Suprapubic skin (tissue), 4 donors: ENCODE results near the gene ADAMTS16.

Experiments used
- POLR2A ChIP-seq, 2 donors: fragments of 450-650 bp; IDR thresholded peaks; one replicate each; pipeline ENCODE4 v1.6.1; 2017; ENCODE audit warnings: antibody characterized with exemption in 2 of 2, mild to moderate bottlenecking in 2 of 2, moderate library complexity in 2 of 2
- POLR2AphosphoS5 ChIP-seq, 3 donors: sonication (generic); formaldehyde crosslinking; IDR thresholded peaks; one replicate each; pipeline ENCODE4 v1.6.1; 2017; ENCODE audit warnings: antibody characterized with exemption in 3 of 3
- TF ChIP-seq, protein P1 (sequence below), 2 donors: fragments of 200-600 bp in 1 of 2; fragments of 450-650 bp in 1 of 2; sonication (generic) in 1 of 2; IDR thresholded peaks; one replicate each; pipeline ENCODE4 v1.5.1; 2016 to 2019; ENCODE audit warnings: antibody characterized with exemption in 2 of 2, mild to moderate bottlenecking in 1 of 2, moderate library complexity in 1 of 2

DNA sequence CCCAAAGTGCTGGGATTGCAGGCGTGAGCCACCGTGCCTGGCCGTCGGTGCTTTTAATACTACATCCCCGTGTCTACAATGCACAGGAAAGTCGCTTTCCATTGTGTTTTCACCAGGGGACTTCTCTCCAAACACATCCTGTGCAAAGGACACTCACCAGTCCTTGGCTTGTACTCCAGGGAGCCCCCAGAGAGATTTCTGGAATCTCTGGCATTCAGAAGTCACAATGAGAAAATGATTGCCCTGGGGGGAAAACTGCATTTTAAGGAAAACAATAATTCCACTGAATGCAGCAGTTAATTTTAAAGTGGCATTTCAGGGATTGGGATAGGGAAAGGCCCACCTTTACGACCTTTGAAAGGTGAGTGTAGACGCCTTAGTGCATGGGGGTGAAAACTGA, 112.0 kb downstream of the ADAMTS16 start:
- TF ChIP-seq, protein P1, sequence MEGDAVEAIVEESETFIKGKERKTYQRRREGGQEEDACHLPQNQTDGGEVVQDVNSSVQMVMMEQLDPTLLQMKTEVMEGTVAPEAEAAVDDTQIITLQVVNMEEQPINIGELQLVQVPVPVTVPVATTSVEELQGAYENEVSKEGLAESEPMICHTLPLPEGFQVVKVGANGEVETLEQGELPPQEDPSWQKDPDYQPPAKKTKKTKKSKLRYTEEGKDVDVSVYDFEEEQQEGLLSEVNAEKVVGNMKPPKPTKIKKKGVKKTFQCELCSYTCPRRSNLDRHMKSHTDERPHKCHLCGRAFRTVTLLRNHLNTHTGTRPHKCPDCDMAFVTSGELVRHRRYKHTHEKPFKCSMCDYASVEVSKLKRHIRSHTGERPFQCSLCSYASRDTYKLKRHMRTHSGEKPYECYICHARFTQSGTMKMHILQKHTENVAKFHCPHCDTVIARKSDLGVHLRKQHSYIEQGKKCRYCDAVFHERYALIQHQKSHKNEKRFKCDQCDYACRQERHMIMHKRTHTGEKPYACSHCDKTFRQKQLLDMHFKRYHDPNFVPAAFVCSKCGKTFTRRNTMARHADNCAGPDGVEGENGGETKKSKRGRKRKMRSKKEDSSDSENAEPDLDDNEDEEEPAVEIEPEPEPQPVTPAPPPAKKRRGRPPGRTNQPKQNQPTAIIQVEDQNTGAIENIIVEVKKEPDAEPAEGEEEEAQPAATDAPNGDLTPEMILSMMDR (IDR thresholded peaks at IDR 0.05), result no peak
- no peak for TF ChIP-seq POLR2A (IDR thresholded peaks at IDR 0.05)
- TF ChIP-seq POLR2AphosphoS5 (IDR thresholded peaks at IDR 0.05), result no peak
